LoVo (cell line): ENCODE measurements around the gene PLXNC1.
A peak's percentile ranks its signal among the peaks of the same experiment; 100 is the strongest.

Experiments used
- DNase-seq: peaks from one replicate; pipeline ENCODE4 v3.0.0-alpha.2; 2016; ENCODE audit warnings: low spot score

PLXNC1 gene

GRCh38 chr12:94147991-94148738 is at the start of gene PLXNC1:
Gene PLXNC1 (plus strand): TSS chr12:94148577. CDS start chr12:94148972, 395 bp downstream.
- DNase-seq = peak; percentile 41

- no peak for DNase-seq
Observed at GRCh38 chr12:94099191-94099590, 49.2 kb upstream of the PLXNC1 start.

- DNase-seq = no peak
Observed at GRCh38 chr12:94099632-94100031, 48.7 kb upstream of the PLXNC1 start.

GRCh38 chr12:94100211-94100627 is 48.2 kb upstream of the PLXNC1 start:
- DNase-seq = peak; percentile 28

GRCh38 chr12:94100990-94101737 is 47.2 kb upstream of the PLXNC1 start:
- peak; percentile 91 for DNase-seq

GRCh38 chr12:94101738-94102660 is 46.4 kb upstream of the PLXNC1 start:
- peak; percentile 92 for DNase-seq

GRCh38 chr12:94103986-94104385 is 44.4 kb upstream of the PLXNC1 start:
- peak; percentile 41 for DNase-seq

- no peak for DNase-seq
Observed at GRCh38 chr12:94107910-94108309, 40.5 kb upstream of the PLXNC1 start.

- DNase-seq = no peak
Observed at GRCh38 chr12:94109160-94109559, 39.2 kb upstream of the PLXNC1 start.

GRCh38 chr12:94110258-94110657 is 38.1 kb upstream of the PLXNC1 start:
- DNase-seq = no peak

GRCh38 chr12:94111302-94111701 is 37.1 kb upstream of the PLXNC1 start:
- DNase-seq = no peak

GRCh38 chr12:94112121-94112520 is 36.3 kb upstream of the PLXNC1 start:
- DNase-seq = no peak

GRCh38 chr12:94114166-94114565 is 34.2 kb upstream of the PLXNC1 start:
- DNase-seq = no peak

GRCh38 chr12:94116191-94116590 is 32.2 kb upstream of the PLXNC1 start:
- DNase-seq = no peak

GRCh38 chr12:94121886-94122285 is 26.5 kb upstream of the PLXNC1 start:
- DNase-seq = no peak

- DNase-seq = no peak
Observed at GRCh38 chr12:94122591-94122990, 25.8 kb upstream of the PLXNC1 start.

GRCh38 chr12:94123127-94123526 is 25.2 kb upstream of the PLXNC1 start:
- no peak for DNase-seq

- no peak for DNase-seq
Observed at GRCh38 chr12:94126067-94126466, 22.3 kb upstream of the PLXNC1 start.

GRCh38 chr12:94127239-94128131 is 20.9 kb upstream of the PLXNC1 start:
- DNase-seq = no peak

- DNase-seq = no peak
Observed at GRCh38 chr12:94128280-94128679, 20.1 kb upstream of the PLXNC1 start.
